Caco-2 (cell line): ENCODE data around the gene NEK9. TPM values are rescaled to one million over a fixed set of nuclear protein-coding genes. Genes with fewer than 3 reads are reported as not detected.

ENCODE experiments used
- BruUV-seq: library from RNA; stranded (reverse); fragments of 400-500 nt; replicated peaks from 2 replicates; lab custom pipeline; 2021; lab: Mats Ljungman, UMichigan
- CTCF ChIA-PET: fragments of 300-600 bp; sonication (Branson Sonifier 250); formaldehyde crosslinking; loops from one replicate; lab custom pipeline; 2022; ENCODE audit warnings: antibody characterized with exemption; lab: Charles Lee
- POLR2A ChIA-PET: fragments of 300-600 bp; sonication (Branson Sonifier 250); formaldehyde crosslinking; loops from one replicate; lab custom pipeline; 2022; ENCODE audit warnings: antibody characterized with exemption; lab: Charles Lee
- DNase-seq, 2 experiments: peaks; one replicate each; pipeline versions ENCODE4 v3.0.0 to v3.0.0-alpha.2; 2020 to 2022
- H3K27me3 ChIP-seq: replicated peaks from 2 replicates; pipeline ENCODE4 v1.6.0; 2011; ENCODE audit warnings: low read length; ENCODE audit not compliant: control insufficient read depth, insufficient read depth
- H3K36me3 ChIP-seq: 2 replicates; pipeline ENCODE4 v1.5.1; 2011; ENCODE audit warnings: low read length; ENCODE audit not compliant: control insufficient read depth, insufficient read depth
- H3K4me1 ChIP-seq: fragments of 250-450 bp; sonication (Bioruptor Pico); 2 replicates; pipeline ENCODE4 v1.5.1; 2020; ENCODE audit warnings: mild to moderate bottlenecking
- H3K4me3 ChIP-seq: 2 replicates; pipeline ENCODE4 v1.5.1; 2011; ENCODE audit warnings: low read depth, mild to moderate bottlenecking, control low read depth, low read length
- H3K9me3 ChIP-seq: fragments of 250-450 bp; sonication (Bioruptor Pico); 2 replicates; pipeline ENCODE4 v1.5.1; 2020; ENCODE audit warnings: mild to moderate bottlenecking, moderate library complexity
- H3K27ac Mint-ChIP-seq: one replicate; pipeline ENCODE4 v1.8.0; 2022; ENCODE audit warnings: mixed read lengths; ENCODE audit not compliant: unreplicated experiment
- H3K27me3 Mint-ChIP-seq: one replicate; pipeline ENCODE4 v1.8.0; 2022; ENCODE audit warnings: mixed read lengths; ENCODE audit not compliant: insufficient read depth, unreplicated experiment
- H3K36me3 Mint-ChIP-seq: one replicate; pipeline ENCODE4 v1.8.0; 2022; ENCODE audit warnings: mild to moderate bottlenecking, mixed read lengths; ENCODE audit not compliant: insufficient read depth, unreplicated experiment
- H3K4me1 Mint-ChIP-seq: one replicate; pipeline ENCODE4 v1.8.0; 2022; ENCODE audit warnings: low read depth, mixed read lengths; ENCODE audit not compliant: unreplicated experiment
- H3K4me3 Mint-ChIP-seq: one replicate; pipeline ENCODE4 v1.8.0; 2022; ENCODE audit warnings: mild to moderate bottlenecking, moderate library complexity, mixed read lengths; ENCODE audit not compliant: unreplicated experiment
- H3K9me3 Mint-ChIP-seq: one replicate; pipeline ENCODE4 v1.8.0; 2022; ENCODE audit warnings: mixed read lengths; ENCODE audit not compliant: unreplicated experiment
- intact Hi-C: fragments of 100-400 bp; cut with micrococcal nuclease; formaldehyde crosslinking; loops from one replicate; pipeline ENCODE4 v1.10.0; 2022; ENCODE audit not compliant: unreplicated experiment
- total RNA-seq: library from RNA; stranded (reverse); gene quantifications from 2 replicates; pipeline ENCODE4 v1.2.3, GENCODE V29; 2022
- TF ChIP-seq, protein P1 (sequence below), 2 experiments: fragments of 200-600 bp in 1 of 2; IDR thresholded peaks; 1 replicate in 1 of 2; 2 replicates in 1 of 2; pipeline versions ENCODE4 v1.5.1 to v1.8.0; 2011 to 2022; ENCODE audit warnings: antibody characterized with exemption in 1 of 2, control low read depth in 1 of 2, inconsistent platforms in 1 of 2, low read depth in 1 of 2, low read length in 1 of 2, mild to moderate bottlenecking in 1 of 2, moderate library complexity in 1 of 2; ENCODE audit not compliant: insufficient read depth in 1 of 2, severe bottlenecking in 1 of 2, unreplicated experiment in 1 of 2

NEK9 gene
- total RNA-seq, 1 experiment from 2014 or later: 69.2 TPM

DNA sequence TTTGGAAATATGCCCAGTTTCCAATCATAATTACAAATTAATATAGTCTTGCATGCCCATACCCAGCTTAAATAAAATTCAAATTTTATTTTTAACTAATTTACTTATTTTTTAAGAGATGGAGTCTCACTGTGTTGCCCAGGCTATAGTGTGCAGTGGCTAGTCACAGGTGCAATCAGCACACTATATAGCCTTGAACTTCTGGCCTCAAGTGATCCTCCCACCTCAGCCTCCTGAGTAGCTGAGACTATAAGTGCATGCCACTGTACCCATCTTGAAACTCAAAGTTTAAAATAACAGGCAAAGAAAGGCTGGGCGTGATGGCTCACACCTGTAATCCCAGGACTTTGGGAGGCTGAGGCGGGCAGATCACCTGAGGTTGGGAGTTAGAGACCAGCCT, 85.9 kb downstream of the NEK9 start:
- no peak for DNase-seq
- Mint-ChIP-seq H3K27me3 (no peaks in the 10 kb centered on the region), H3K4me3 (no peak overlapping the region), H3K36me3 (peaks cover 12% of the 10 kb centered on the region), H3K4me1 (peaks cover 13% of the 10 kb centered on the region), H3K9me3 (no peaks in the 10 kb centered on the region), H3K27ac (no peak overlapping the region)
- Histone ChIP-seq H3K9me3 (no peaks in the 10 kb centered on the region), H3K4me3 (no peak overlapping the region), H3K27me3 (no peaks in the 10 kb centered on the region), H3K4me1 (peaks cover 17% of the 10 kb centered on the region), H3K36me3 (peaks cover 2% of the 10 kb centered on the region; the same call in 1 of the 2 replicates)
- ChIA-PET POLR2A (no interaction called here), CTCF (no interaction called here)
- TF ChIP-seq, protein P1, sequence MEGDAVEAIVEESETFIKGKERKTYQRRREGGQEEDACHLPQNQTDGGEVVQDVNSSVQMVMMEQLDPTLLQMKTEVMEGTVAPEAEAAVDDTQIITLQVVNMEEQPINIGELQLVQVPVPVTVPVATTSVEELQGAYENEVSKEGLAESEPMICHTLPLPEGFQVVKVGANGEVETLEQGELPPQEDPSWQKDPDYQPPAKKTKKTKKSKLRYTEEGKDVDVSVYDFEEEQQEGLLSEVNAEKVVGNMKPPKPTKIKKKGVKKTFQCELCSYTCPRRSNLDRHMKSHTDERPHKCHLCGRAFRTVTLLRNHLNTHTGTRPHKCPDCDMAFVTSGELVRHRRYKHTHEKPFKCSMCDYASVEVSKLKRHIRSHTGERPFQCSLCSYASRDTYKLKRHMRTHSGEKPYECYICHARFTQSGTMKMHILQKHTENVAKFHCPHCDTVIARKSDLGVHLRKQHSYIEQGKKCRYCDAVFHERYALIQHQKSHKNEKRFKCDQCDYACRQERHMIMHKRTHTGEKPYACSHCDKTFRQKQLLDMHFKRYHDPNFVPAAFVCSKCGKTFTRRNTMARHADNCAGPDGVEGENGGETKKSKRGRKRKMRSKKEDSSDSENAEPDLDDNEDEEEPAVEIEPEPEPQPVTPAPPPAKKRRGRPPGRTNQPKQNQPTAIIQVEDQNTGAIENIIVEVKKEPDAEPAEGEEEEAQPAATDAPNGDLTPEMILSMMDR (IDR thresholded peaks at IDR 0.05; ENCODE audit: insufficient read depth in 1 of 2, low read depth in 1 of 2, low read length in 1 of 2, severe bottlenecking in 1 of 2, unreplicated experiment in 1 of 2): no peak
- no TSS peak for BruUV-seq
- intact Hi-C loops: no loop called here

DNA sequence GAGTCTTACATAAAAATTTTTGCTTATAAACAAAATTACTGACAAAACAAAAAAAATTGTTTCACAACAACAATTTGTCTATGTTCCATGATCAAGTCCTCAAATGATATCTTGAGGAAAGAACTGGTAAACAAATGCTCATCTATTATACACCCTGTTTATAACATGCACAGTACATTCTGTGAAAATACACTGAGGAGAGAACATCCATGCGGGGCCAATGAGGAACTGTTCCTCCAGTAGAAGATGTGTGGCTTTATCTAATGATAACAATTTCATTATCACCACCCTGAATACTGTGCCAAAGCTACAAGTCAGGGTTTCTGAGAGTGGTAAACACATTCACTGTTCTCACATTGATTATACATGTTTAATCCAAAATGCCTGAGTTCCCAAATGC, 86.3 kb downstream of the NEK9 start:
- Histone ChIP-seq H3K9me3 (no peaks in the 10 kb centered on the region), H3K4me1 (peaks cover 17% of the 10 kb centered on the region), H3K36me3 (peaks cover 2% of the 10 kb centered on the region), H3K27me3 (no peaks in the 10 kb centered on the region), H3K4me3 (no peak overlapping the region)
- H3K27me3 Mint-ChIP-seq: no peaks in the 10 kb centered on the region
- CTCF ChIA-PET: no interaction called here
- intact Hi-C loops: no loop called here
- H3K9me3 Mint-ChIP-seq: no peaks in the 10 kb centered on the region
- POLR2A ChIA-PET: no interaction called here
- H3K4me3 Mint-ChIP-seq: no peak overlapping the region
- BruUV-seq: no TSS peak
- peaks cover 17% of the 10 kb centered on the region for H3K36me3 Mint-ChIP-seq
- H3K4me1 Mint-ChIP-seq: peaks cover 13% of the 10 kb centered on the region
- TF ChIP-seq, protein P1 (IDR thresholded peaks at IDR 0.05; ENCODE audit: insufficient read depth in 1 of 2, low read depth in 1 of 2, low read length in 1 of 2, severe bottlenecking in 1 of 2, unreplicated experiment in 1 of 2): no peak
- H3K27ac Mint-ChIP-seq: no peak overlapping the region
- DNase-seq: no peak

DNA sequence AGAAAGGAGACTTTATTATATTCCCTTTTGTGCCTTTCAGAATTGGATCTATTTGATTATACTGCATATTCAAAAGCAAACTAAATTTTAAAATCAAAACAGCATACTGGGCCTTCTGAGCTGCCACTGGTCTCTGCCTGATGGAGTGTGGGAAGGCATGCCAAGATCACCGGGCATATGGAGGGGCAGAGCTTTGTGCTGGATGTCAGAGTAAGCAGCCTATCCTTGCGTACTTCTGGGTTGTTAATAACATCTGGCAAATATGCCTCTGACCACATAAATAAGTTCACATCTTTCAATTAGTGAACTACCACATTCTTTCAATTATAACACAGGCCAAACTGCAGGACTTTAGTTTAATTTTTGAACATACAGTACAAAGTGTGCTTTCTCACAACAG, 93.9 kb downstream of the NEK9 start:
- no peaks in the 10 kb centered on the region for H3K4me1 Mint-ChIP-seq
- no peak overlapping the region for H3K27ac Mint-ChIP-seq

More for the DNA sequence above, 93.9 kb downstream of the NEK9 start:
- no peaks in the 10 kb centered on the region for H3K9me3 ChIP-seq
- no peak for DNase-seq
- Mint-ChIP-seq H3K9me3 (no peaks in the 10 kb centered on the region), H3K36me3 (peaks cover 57% of the 10 kb centered on the region), H3K4me3 (no peak overlapping the region), H3K27me3 (no peaks in the 10 kb centered on the region)
- intact Hi-C loops: no loop called here
- no peak overlapping the region for H3K4me3 ChIP-seq
- no peaks in the 10 kb centered on the region; the same call in none of the 2 replicates for H3K36me3 ChIP-seq
- no peaks in the 10 kb centered on the region for H3K27me3 ChIP-seq
- BruUV-seq: no TSS peak
- ChIA-PET POLR2A (no interaction called here), CTCF (no interaction called here)
- no peaks in the 10 kb centered on the region for H3K4me1 ChIP-seq
- TF ChIP-seq, protein P1 (IDR thresholded peaks at IDR 0.05; ENCODE audit: insufficient read depth in 1 of 2, low read depth in 1 of 2, low read length in 1 of 2, severe bottlenecking in 1 of 2, unreplicated experiment in 1 of 2): no peak
